Stimulated activated CD4-positive, alpha-beta T cell treated with anti-CD3 and anti-CD28 coated beads, TNF-alpha, amount 100 ng/mL, for 48 hours (primary cell): ENCODE measurements around the gene PRKAR2B.
"Not testable (repeated sequence)": the region's sequence is repeated elsewhere in the genome, so short reads cannot be mapped to it uniquely, and the experiment has no call there.

Experiments
- DNase-seq, 3 donors: peaks; one replicate each; pipeline ENCODE4 v3.0.0-alpha.2; 2020; ENCODE audit warnings: low read depth in 3 of 3

The PRKAR2B gene

DNA sequence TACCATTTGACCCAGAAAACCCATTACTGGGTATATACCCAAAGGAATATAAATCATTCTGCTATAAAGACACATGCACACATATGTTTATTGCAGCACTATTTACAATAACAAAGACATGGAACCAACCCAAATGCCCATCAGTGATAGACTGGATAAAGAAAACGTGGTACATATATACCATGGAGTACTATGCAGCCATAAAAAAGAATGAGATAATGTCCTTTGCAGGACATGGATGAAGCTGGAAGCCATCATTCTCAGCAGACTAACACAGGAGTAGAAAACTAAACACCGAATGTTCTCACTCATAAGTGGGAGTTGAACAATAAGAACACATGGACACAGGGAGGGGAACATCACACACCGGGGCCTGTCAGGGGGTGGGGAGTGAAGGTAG lies 111.2 kb downstream of the PRKAR2B start:
- not testable (repeated sequence) for DNase-seq

DNA sequence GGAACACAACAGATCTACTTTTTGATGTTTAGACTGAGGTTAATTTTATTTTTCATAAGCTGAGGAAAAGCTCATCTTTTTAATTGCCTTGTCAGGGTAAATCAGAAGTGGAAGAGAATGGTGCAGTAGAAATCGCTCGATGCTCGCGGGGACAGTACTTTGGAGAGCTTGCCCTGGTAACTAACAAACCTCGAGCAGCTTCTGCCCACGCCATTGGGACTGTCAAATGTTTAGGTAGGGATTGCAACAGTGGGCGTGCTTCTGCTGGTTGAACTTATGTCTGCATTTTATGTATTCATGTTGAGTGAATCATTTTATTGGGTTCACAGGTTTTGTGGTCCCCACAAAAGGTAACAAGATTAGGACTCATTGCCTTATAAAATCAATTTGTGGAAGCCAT lies 112.6 kb downstream of the PRKAR2B start:
- DNase-seq, result no peak

DNA sequence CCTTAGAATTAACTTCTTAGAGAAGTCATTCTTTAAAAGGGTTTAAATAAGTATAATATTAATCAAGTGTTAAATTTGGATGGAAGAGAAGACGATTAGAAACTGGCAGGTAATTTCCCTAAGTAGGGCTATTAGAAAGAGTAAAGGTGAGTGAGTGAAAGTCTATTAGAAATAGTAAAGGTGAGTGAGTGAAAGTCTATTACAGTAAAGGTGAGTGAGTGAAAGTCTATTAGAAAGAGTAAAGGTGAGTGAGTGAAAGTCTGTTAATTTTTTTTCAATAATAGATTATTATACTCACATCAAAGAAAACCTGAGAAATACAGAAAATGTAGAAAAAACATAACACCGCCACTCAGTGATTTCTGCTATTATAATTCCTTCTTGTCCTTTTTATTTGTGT lies 113.5 kb downstream of the PRKAR2B start:
- no peak for DNase-seq

DNA sequence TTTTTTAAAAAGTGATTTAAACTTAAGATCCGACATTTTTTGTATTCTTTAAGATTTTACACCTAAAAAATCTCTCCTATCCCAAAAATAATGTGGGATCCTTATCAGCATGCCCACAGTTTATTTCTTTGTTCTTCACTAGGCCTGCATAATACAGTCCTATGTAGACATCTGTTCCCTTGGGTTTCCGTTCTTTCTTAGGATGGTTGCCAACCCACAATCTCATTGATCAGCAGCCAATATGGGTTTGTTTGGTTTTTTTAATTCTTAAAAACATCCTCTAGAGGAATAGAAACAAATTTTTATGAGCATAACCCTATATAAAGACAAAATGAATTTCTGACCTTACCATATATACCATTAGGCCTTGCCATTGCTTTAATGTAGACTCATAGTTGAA lies 115.9 kb downstream of the PRKAR2B start:
- DNase-seq, result no peak

DNA sequence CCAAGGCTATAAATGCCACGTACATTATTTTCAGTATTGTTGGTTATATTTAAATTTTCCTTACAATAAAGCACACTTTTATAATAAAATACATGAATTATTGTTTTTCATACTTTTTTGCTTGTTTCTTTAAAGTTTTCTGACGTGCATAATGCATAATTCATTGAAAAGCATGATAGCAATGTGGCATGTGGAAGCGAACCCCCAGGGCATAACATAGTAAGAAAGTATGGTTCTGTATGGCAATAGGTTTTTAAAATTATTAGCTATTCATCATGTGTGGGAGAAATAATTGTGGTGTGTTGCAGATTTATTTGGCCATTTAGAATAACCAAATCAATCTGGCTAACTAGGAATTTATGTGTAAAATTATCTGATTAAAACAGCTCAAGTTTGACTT lies 116.9 kb downstream of the PRKAR2B start:
- no peak for DNase-seq

DNA sequence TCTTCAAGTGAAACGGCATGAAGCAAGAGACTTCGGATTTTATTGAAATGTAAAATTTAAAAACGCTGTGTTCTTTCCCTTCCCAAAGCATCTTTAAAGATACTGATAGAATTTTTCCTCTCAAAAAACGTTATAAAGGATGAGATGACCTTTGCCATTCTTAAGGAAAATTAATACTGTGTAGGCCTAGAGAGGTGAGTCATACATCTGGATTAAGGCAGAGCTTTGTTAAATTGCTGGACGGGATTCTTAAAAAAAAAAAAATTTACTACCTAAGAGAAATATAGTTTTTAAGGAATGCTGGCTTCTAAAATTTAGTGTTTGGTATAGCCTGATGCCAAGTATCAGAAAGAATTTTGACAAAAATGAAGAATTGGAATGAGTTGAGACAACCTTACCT lies 118.0 kb downstream of the PRKAR2B start:
- DNase-seq, result no peak

DNA sequence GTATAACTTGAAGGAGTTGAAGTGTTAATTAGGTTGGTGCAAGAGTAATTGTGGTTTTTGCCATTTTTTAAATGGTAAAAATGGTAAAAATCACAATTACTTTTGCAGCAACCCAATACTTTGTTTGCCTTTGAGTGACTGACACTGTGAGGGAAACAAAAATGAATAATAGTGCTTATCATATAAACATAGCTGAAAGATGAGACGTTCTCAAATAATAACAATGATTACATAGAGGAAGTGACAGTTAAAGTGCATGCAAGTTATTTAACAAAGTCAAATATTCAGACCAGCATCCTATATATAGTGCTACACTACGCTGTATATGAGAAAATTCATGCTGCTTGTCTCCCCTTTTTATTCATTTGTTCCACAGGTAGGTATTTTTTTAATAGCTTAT lies 119.6 kb downstream of the PRKAR2B start:
- no peak for DNase-seq

DNA sequence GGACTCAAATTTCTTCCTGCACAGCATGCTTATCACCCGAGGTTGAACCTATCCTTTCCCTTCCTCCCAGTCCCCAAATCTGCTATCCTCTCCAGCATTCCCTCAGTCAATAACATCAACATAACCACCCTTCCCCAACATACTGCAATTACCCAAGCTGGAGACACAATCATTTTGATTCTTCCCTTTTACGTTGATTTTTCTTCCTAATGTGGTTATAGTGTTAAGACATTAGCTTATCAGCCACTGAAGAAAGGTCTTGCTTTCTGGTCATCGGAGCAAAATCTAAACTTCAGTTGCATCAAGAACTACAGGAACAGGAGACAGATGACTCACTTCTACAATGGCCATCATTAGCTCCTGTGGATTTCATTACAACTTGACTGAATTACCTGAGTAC lies 120.8 kb downstream of the PRKAR2B start:
- no peak for DNase-seq

DNA sequence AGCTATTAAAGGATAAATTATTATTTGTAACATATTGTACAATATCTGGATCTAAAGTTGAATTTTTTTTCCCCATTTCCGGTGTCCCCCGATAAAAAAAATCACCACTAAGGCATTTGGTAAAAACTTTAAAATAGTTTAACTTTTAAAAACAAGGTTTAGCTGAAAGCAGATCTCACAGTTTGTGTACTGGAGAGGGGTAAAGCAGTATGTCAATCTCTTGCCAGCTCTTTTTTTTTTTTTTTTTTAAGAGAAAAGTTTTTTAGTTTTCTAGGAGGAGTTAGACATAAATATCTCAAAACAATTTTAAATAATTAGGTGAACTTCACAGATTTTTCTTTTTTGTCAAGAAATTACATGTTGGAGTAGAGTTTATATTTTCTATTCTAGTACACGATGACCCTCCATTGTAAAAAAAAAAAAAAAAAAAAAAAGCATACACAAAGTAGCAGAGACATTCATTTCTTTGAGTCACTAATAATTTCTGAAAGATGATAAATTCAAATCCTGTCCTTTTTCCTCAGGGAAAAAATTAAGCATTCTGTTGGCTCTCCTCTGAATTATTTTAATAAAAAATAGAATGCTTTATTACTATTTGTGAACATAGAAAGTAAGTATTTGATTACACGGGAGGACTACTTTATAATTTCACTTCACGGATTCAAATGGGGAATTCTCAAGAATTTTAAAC lies 122.4 kb downstream of the PRKAR2B start:
- no peak for DNase-seq

DNA sequence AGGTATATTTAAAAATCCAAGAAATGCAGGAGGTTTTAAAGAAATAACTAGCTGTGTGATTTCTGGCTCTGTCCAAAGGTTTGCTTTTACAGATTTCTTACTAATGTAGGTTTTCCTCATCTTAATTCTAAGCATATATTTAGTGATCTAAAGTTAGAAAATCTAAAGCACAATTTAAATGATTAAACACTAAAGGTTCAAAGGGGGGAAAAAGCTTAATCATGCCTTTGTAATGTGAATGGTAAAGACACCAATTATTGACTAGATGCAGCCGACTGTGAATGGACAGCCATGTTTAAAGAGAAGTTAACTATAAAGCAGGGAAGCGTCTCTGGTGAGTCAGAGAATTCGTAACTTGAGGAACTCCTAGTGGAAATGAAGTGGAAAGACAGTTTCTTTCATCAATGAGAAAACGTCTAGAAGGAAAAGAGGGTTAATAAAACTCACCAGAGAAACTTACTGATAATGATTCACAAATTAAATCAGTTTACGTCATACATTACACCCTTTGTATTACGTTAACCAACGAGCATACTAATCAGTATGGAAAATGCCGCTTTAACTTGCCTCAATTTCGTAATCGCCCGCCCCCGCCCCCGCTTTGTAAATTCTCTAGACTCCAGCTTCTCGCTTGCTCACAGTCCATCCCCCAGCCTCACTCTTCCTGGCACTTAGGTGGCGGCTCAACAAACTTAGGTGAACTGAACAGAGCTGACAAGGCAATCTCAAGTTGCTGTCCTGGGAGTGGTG lies 123.2 kb downstream of the PRKAR2B start:
- peak in 2 of 3 donors; percentile 41 to 50 for DNase-seq

DNA sequence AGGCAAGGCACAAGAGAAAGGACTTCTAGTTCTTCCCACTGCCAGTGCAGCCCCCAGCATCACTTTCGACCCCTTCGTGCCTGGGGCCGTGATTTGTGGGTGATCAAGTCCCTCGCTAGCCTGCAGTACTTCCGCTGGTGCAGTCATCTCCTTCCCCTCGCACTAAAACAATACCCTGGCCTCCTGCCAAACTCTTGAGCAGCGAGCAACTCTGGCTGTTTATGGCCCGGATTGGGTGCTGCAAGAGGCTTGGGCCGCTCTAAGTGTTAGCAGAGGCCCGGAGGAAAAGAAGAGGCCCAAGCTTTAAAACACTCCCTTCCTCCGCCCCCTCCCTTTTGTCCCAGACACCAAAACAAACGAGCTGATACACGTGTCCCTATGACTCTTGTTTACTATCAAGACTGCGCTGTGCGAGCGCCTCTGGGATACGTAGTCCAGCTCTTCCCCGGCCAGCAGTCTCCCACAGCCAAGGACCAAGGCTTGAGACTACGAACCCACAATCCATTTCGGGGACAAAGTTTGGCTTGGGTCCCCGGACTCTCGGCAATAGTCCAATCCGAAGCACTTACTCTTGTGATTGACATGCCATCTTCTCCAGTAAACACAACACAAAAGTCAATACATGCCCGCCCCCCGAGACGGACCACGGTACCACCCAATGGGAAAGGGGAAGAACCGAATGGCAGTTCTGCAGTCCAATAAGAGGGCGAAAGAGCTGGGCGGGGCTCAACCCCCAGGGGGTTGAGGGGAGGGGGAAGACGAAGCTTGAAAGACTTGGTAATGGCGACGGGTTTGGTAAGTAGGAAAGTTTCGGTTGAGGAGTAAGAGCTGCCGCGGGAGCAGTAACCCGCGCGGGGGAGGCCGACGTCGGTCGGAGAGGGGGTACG lies 124.0 kb downstream of the PRKAR2B start, which contains the start of gene HBP1:
HBP1 (plus strand) TSS at position 771 of the 887 bp plus-strand sequence. CDS start 10,891 bp downstream, outside the sequence.
- DNase-seq, result peak; percentile 93 to 98 (median 96)

DNA sequence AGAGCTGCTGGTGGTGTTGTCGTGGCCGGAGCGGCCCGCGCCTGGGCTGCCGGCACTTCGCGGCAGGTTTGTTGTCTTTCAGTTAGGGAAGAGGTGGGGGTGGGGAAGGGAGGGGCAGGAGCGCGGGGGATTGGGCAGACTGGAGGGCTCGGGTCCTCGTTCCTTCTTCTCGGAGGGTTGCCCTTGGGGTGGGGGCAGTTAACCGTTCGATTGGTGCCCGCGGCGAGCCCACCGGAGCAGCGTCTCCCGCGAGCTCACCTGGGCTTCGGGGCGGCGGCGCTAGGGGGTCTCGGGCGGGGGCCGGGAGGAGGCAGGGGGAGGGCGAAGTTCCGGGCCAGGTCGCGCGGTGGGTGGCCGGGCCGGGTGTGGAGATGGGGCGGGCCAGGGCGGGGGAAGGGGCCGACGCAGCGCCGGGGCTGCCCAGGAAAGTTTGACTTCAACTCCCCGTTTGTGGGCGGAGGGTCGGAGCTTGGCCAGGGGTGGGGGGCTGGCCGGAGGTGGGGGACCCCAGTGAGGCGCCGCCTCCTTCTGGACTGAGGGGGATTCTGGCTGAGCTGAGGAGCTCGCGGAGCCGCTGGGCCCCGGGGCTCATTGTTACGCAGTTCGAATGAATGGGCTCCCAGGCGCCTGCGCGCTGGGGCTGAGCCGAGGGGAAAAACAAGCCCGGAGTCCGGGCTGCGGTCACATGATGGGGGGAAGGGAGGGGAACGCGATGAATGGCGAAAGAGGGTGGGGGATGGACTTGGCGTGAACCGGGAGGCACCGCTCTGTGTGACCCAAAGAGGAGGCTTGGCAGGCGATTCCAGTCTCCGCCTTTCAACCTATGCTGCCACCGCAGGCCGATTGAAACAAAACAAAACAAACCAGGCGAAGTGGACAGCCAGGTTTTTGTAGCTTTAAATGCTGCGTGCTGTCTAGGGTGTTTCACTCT lies 124.9 kb downstream of the PRKAR2B start:
- peak; percentile 81 to 86 (median 84) for DNase-seq

DNA sequence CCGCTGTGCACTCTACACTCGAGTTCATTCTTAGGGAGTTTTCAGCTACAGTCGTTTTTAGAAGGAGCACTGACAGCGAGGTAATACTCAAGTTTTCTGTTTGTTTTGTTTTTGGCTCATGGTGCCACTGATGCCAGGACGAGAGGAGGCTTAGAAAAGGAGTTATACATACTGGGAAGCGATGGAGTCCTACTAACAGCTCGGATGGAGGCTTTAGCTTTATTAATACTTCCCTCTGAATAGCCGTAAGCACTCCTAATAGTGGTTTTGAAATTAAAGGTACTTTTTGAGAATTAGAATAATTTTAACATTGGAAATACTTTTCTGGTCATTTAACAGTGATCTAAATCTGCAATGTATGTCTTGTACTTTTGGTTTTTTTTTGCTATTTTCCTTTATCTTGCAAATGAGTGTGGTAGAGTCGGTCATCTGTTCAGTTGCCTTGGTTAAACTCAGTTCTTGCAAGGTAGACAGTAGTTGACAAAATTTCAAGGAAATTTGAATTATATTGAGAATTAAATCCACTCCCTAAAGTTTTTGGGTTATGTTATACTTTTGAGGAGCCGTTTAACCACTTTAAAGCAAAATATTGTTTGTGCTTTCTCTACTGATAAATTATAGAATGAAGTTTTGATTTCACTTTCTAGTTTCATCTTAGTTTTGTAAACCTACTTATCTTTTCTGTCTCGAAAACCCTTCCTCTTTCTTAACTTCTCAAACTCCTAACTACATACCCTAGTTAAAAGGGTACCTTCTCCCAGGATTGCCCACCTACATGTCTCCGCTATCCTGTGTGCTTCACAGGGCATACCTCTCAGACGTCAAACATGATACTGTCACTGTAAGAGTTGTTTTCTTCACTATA lies 125.8 kb downstream of the PRKAR2B start:
- no peak for DNase-seq

DNA sequence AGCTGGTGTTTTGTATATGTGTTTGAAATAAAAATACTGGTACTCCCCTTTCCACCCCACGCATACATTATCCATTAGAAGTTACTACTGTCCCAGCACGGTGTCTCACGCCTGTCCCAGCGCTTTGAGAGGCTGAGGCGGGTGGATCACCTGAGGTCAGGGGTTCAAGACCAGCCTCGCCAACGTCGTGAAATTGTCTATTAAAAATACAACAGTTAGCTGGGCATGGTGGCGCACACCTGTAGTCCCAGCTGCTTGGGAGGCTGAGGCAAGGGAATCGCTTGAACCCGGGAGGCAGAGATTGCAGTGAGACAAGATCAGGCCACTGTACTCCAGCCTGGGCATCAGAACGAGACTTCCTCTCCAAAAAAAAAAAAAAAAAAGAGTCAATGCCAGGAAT lies 127.0 kb downstream of the PRKAR2B start:
- no peak for DNase-seq

DNA sequence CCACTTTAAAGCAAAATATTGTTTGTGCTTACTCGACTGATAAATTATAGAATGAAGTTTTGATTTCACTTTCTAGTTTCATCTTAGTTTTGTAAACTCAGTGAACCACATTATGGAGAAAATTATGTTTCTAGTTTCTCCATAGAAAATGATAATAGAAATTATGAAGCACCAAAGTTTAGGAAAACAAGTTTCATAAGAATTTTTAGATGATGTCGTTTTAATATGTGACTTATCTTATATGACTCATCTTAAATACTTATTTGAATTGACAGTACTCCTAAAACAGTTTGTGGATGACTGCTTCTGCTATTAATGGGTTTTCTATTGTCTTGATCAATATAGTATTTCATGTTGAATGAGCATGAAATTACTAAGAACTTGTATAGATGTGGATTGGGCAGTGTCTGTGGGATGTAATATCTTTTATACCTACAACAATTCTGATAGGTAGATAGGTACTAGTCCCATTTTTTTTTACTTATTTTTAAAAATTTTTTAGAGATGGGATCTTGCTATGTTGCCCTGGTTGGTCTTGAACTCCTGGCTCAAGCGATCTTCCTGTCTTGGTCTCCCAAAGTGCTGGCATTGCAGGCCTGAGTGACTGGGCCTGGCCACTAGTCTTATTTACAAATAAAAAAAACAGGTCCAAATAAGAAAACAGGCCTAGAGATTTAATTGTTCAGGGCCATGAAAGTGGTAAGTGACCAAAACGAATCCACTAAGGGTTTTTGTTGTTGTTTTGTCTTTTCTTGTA lies 127.9 kb downstream of the PRKAR2B start:
- DNase-seq, result no peak

DNA sequence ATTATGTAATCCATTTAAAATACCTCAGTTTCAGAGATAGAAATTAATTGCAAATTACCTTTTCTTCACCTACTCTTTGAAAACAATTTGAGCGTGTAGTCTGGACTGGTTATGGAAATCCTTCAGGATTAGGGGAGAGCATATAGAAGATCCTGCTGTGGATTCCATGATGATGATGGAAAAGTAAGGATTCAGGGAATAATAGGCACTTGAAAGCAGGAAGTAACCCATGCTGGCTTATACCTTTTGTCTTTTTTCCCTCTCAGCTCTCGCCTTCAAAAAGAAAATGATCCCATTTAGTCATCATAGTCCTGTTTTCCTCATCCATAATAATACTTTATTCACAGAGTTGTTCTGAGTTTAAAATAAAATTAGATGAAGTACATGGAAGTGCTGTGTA lies 128.7 kb downstream of the PRKAR2B start:
- DNase-seq, result no peak

DNA sequence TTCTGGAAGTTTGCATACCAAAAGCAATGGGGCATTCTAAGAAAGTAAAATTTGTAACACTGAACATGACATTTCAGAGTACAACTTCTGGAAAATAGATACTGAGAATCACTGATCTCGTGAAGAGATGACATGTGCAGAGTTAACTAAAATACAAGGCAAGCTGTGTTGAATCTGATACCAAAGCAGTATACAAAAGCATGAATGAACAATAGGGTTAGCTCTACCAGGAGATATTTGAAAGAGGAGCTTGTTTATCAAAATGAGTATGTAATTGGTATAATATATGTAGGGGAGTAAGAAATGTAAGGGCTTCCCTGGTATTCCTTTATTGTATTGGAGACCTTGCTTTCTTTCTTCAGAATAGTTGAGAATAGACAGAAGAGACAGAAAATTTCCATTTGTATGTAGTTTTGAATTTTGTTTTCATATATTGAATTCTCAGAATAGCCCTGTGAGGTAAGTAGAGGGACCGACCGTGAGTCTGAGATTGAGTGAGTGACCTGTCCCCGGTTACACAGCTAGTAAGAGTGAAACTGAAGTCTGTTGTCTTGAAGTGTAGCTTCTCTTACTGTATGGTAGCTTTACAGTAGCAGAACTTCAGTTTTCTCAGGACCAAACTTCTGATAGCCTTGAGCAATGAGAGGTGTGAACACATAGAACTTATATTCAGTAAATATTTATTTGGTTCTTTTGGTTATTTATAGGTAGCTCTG lies 129.3 kb downstream of the PRKAR2B start:
- no peak for DNase-seq

DNA sequence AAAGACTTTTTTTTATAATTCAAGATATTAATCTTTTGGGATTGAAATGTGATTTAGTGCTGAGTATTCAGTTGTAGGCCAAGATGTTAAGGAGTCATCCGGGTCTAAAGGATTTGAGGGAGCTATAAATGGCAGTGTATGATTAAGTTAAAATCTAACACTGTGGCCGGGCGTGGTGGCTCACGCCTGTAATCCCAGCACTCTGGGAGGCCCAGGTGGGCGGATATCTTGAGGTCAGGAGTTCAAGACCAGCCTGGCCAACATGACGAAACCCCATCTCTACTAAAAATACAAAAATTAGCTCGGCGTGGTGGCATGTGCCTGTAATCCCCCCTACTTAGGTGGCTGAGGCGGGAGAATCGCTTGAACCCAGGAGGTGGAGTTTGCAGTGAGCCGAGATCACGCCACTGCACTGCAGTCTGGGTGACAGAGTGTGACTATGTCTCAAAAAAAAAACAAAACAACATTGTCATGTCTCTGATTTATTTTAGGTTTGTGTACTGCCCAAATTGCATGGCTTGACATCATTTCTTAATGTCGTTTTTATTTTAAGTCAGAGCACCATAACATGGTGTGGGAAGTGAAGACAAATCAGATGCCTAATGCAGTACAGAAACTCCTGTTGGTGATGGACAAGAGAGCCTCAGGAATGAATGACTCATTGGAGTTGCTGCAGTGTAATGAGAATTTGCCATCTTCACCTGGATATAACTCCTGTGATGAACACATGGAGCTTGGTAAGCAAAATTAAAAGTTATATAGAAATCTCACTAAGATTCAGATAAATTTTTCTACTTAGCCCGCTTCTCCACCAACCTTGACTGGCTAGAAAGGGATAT lies 135.0 kb downstream of the PRKAR2B start:
- no peak for DNase-seq
